Smooth muscle cell (in vitro differentiated cells): ENCODE results near the gene HHIPL1. TPM values are rescaled to one million over a fixed set of nuclear protein-coding genes. Genes with fewer than 3 reads are reported as not detected.

ENCODE experiments used
- DNase-seq: peaks from one replicate; lab custom pipeline; 2025; ENCODE audit not compliant: unreplicated experiment; lab: John Stamatoyannopoulos, UW
- H2AFZ ChIP-seq: fragments of 200-600 bp; sonication (generic); 2 replicates; pipeline ENCODE4 v1.6.0; 2016; ENCODE audit warnings: antibody characterized with exemption, low read depth, mild to moderate bottlenecking
- H3F3A ChIP-seq: fragments of 200-600 bp; sonication (generic); 2 replicates; pipeline ENCODE4 v1.6.0; 2017; ENCODE audit warnings: antibody characterized with exemption, low read depth
- H3K27ac ChIP-seq: fragments of 200-600 bp; sonication (generic); 2 replicates; pipeline ENCODE4 v1.5.1; 2016; ENCODE audit warnings: low read depth, mild to moderate bottlenecking
- H3K27me3 ChIP-seq: fragments of 200-600 bp; sonication (generic); 2 replicates; pipeline ENCODE4 v1.6.1; 2016; ENCODE audit warnings: low read depth, mild to moderate bottlenecking
- H3K36me3 ChIP-seq: fragments of 200-600 bp; sonication (generic); 2 replicates; pipeline ENCODE4 v1.5.1; 2016; ENCODE audit warnings: low read depth
- H3K4me1 ChIP-seq: fragments of 200-600 bp; sonication (generic); 2 replicates; pipeline ENCODE4 v1.5.1; 2016; ENCODE audit warnings: low read depth
- H3K4me2 ChIP-seq: fragments of 200-600 bp; sonication (generic); 2 replicates; pipeline ENCODE4 v1.6.0; 2016; ENCODE audit warnings: mild to moderate bottlenecking
- H3K4me3 ChIP-seq: fragments of 200-600 bp; sonication (generic); 2 replicates; pipeline ENCODE4 v1.5.1; 2016; ENCODE audit warnings: mild to moderate bottlenecking
- H3K79me2 ChIP-seq: fragments of 200-600 bp; sonication (generic); 2 replicates; pipeline ENCODE4 v1.6.0; 2016; ENCODE audit warnings: low read depth, mild to moderate bottlenecking
- H3K9ac ChIP-seq: fragments of 200-600 bp; sonication (generic); 2 replicates; pipeline ENCODE4 v1.6.0; 2016; ENCODE audit warnings: low read depth
- H3K9me3 ChIP-seq: fragments of 200-600 bp; sonication (generic); replicated peaks from 2 replicates; pipeline ENCODE4 v1.5.1; 2016; ENCODE audit warnings: low read depth
- H4K20me1 ChIP-seq: fragments of 200-600 bp; sonication (generic); 2 replicates; pipeline ENCODE4 v1.6.0; 2016; ENCODE audit warnings: low read depth
- WGBS: methylation state at CpG from one replicate; pipeline ENCODE4 v1.1.7; 2016; ENCODE audit warnings: low lambda C conversion rate; 5-methylcytosine and 5-hydroxymethylcytosine counted together
- polyA plus RNA-seq: library from polyadenylated mRNA; unstranded; fragments of >200 nt; fragmentation: Nextera tagmentation; extraction: Ambion mirVana; gene quantifications from 2 replicates; pipeline ENCODE4 v1.2.1, GENCODE V29; 2016
- total RNA-seq: library from RNA; depleted of rRNA; stranded (reverse); fragments of >200 nt; gene quantifications from 2 replicates; pipeline ENCODE4 v1.2.3, GENCODE V29; 2014
- TF ChIP-seq, protein P1 (sequence below): fragments of 200-600 bp; sonication (generic); IDR thresholded peaks from 2 replicates; pipeline ENCODE4 v1.5.1; 2017; ENCODE audit warnings: borderline replicate concordance, mild to moderate bottlenecking, antibody characterized with exemption; ENCODE audit not compliant: insufficient read depth, poor library complexity, severe bottlenecking

HHIPL1 gene
- total and polyA plus RNA-seq, 2 experiments from 2014 or later, result 9.6 to 11.9 TPM

GRCh38 chr14:99687284-99688209, 42.6 kb downstream of the HHIPL1 start:
- H3K79me2 ChIP-seq, result no peaks in the 10 kb centered on the region
- no peaks in the 10 kb centered on the region for H3K9me3 ChIP-seq
- no peak overlapping the region for H3K4me2 ChIP-seq
- no peak overlapping the region for H3K4me3 ChIP-seq
- H3K4me1 ChIP-seq, result peaks cover 3% of the 10 kb centered on the region
- peaks cover 21% of the 10 kb centered on the region for H3K27me3 ChIP-seq
- no peaks in the 10 kb centered on the region for H4K20me1 ChIP-seq
- H3K27ac ChIP-seq, result no peak overlapping the region
- no peak overlapping the region for H2AFZ ChIP-seq
- no peaks in the 10 kb centered on the region for H3K36me3 ChIP-seq
- no peak overlapping the region for H3K9ac ChIP-seq
- TF ChIP-seq, protein P1, sequence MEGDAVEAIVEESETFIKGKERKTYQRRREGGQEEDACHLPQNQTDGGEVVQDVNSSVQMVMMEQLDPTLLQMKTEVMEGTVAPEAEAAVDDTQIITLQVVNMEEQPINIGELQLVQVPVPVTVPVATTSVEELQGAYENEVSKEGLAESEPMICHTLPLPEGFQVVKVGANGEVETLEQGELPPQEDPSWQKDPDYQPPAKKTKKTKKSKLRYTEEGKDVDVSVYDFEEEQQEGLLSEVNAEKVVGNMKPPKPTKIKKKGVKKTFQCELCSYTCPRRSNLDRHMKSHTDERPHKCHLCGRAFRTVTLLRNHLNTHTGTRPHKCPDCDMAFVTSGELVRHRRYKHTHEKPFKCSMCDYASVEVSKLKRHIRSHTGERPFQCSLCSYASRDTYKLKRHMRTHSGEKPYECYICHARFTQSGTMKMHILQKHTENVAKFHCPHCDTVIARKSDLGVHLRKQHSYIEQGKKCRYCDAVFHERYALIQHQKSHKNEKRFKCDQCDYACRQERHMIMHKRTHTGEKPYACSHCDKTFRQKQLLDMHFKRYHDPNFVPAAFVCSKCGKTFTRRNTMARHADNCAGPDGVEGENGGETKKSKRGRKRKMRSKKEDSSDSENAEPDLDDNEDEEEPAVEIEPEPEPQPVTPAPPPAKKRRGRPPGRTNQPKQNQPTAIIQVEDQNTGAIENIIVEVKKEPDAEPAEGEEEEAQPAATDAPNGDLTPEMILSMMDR, result peak; percentile 83
- H3F3A ChIP-seq, result no peaks in the 10 kb centered on the region
- WGBS, result 63% methylated on average over 12 of the region's 12 CpGs
- no peak for DNase-seq

DNA sequence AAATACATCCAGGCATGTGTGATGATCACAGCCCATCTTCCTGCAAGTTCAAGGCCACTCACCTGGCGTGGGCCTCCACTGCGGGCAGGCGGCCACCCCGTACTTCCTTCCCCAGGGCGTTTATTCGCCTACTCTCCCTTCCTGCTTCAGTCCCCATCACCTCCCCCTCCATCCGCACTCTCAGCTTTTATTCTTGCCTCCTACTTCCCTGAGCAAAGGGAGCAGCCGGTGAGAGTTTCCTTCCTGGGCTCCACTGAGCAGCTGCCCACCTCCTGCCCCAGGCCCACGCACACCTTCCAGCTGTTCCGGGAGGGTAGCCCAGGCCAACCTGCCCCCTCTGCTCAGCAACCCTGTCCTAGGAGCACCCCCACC, 43.3 kb downstream of the HHIPL1 start:
- Histone ChIP-seq H3K4me3 (no peak overlapping the region), H3K9ac (no peak overlapping the region), H3K9me3 (no peaks in the 10 kb centered on the region), H3K79me2 (no peaks in the 10 kb centered on the region), H3K27ac (no peak overlapping the region), H3F3A (no peaks in the 10 kb centered on the region), H4K20me1 (no peaks in the 10 kb centered on the region), H3K4me1 (peaks cover 3% of the 10 kb centered on the region), H2AFZ (no peak overlapping the region), H3K4me2 (no peak overlapping the region), H3K27me3 (peaks cover 21% of the 10 kb centered on the region), H3K36me3 (no peaks in the 10 kb centered on the region)
- TF ChIP-seq, protein P1, result no peak
- WGBS, result 78% methylated on average over 10 of the region's 10 CpGs
- DNase-seq, result no peak

DNA sequence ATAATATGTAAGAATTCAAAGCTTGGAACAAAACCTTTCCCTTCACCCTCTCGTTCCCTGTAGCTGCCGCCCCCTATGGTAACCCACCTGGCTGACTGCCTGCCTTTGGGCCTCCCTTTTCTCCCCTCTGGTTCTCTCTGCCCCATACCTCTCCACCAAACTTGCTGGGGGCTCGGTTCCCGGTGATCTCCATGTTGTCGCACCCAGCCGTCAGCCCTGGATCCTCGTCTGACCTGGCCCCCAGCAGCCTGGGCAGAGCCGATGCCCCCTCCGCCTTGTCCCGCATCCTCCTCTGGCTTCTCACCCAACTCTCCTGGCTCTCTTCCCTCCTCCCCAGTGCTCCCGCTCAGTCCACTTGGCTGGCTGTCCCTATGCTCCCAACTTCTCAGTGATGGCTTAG, 43.7 kb downstream of the HHIPL1 start:
- Histone ChIP-seq H2AFZ (no peak overlapping the region), H3K9me3 (no peaks in the 10 kb centered on the region), H3K9ac (no peak overlapping the region), H3K27me3 (peaks cover 21% of the 10 kb centered on the region), H3K4me2 (no peak overlapping the region), H3K27ac (no peak overlapping the region), H3F3A (no peaks in the 10 kb centered on the region), H4K20me1 (no peaks in the 10 kb centered on the region), H3K4me1 (peaks cover 3% of the 10 kb centered on the region), H3K79me2 (no peaks in the 10 kb centered on the region), H3K36me3 (no peaks in the 10 kb centered on the region), H3K4me3 (no peak overlapping the region)
- no peak for DNase-seq
- WGBS, result 92% methylated on average over 11 of the region's 11 CpGs
- TF ChIP-seq, protein P1, result no peak
